HepG2 (cell line): Measurements from ENCODE around the gene ZNRF3. TPM values are rescaled to one million over a fixed set of nuclear protein-coding genes. Genes with fewer than 3 reads are reported as not detected.

Experiments used
- BCL6 ChIP-seq: IDR thresholded peaks from 2 replicates; pipeline ENCODE4 v1.6.1; 2016; ENCODE audit warnings: missing genetic modification reagents, missing compliant biosample characterization
- MYNN ChIP-seq: sonication (generic); formaldehyde crosslinking; IDR thresholded peaks from 2 replicates; pipeline ENCODE4 v1.4.0; 2020; ENCODE audit warnings: mild to moderate bottlenecking, low read depth, missing genetic modification reagents
- NCOA2 ChIP-seq: sonication (generic); formaldehyde crosslinking; IDR thresholded peaks from 2 replicates; pipeline ENCODE4 v1.8.0; 2022; ENCODE audit warnings: inconsistent platforms
- ONECUT2 ChIP-seq: sonication (generic); formaldehyde crosslinking; IDR thresholded peaks from 2 replicates; pipeline ENCODE4 v1.4.0; 2020; ENCODE audit warnings: missing genetic modification reagents
- SOX13 ChIP-seq, 3 experiments: fragments of 450-650 bp in 1 of 3; sonication (generic) in 1 of 3; formaldehyde crosslinking in 1 of 3; IDR thresholded peaks in 2 of 3; conservative IDR thresholded peaks in 1 of 3; 2 replicates each; pipeline versions ENCODE4 v1.5.0 to v1.6.1; 2016 to 2020; ENCODE audit warnings: antibody characterized with exemption in 1 of 3, mild to moderate bottlenecking in 1 of 3, missing compliant biosample characterization in 1 of 3, missing genetic modification reagents in 1 of 3, moderate library complexity in 1 of 3
- SOX6 ChIP-seq, 2 experiments: fragments of 450-650 bp in 1 of 2; sonication (generic) in 1 of 2; formaldehyde crosslinking in 1 of 2; IDR thresholded peaks; 2 replicates each; pipeline versions ENCODE4 v1.4.0 to v1.6.1; 2017 to 2020; ENCODE audit warnings: antibody characterized with exemption in 1 of 2, mild to moderate bottlenecking in 1 of 2, missing genetic modification reagents in 1 of 2
- ZNF20 ChIP-seq: sonication (generic); formaldehyde crosslinking; IDR thresholded peaks from 2 replicates; pipeline ENCODE4 v1.4.0; 2020; ENCODE audit warnings: mild to moderate bottlenecking, moderate library complexity, missing genetic modification reagents
- ZNF335 ChIP-seq: sonication (generic); formaldehyde crosslinking; IDR thresholded peaks from 2 replicates; pipeline ENCODE4 v1.4.0; 2020; ENCODE audit warnings: missing genetic modification reagents
- polyA plus RNA-seq, 8 experiments: library from polyadenylated mRNA; depleted of rRNA in 3 of 8; stranded (reverse) in 7 of 8; unstranded in 1 of 8; fragments of >200 nt; fragmentation: Illumina TruSeq in 4 of 8; extraction: Trizol in 4 of 8; gene quantifications; 2 replicates each; pipeline versions ENCODE4 v1.2.1 to v1.2.3, GENCODE V29; 2011 to 2016; ENCODE audit warnings: low read depth in 4 of 8, missing spikeins in 1 of 8, mixed read lengths in 1 of 8; ENCODE audit not compliant: insufficient read depth in 1 of 8
- total RNA-seq, 5 experiments: library from RNA; depleted of rRNA; stranded (reverse); fragments of >200 nt; fragmentation: Illumina TruSeq; extraction: Trizol; gene quantifications; 2 replicates each; pipeline ENCODE4 v1.2.3, GENCODE V29; 2016; ENCODE audit warnings: low read depth in 1 of 5
- TF ChIP-seq, protein P1 (sequence below): IDR thresholded peaks from 2 replicates; pipeline ENCODE4 v1.4.0; 2020; ENCODE audit warnings: mild to moderate bottlenecking, missing genetic modification reagents
- TF ChIP-seq, protein P2 (sequence below): sonication (generic); formaldehyde crosslinking; conservative IDR thresholded peaks from 2 replicates; pipeline ENCODE4 v1.8.0; 2022; ENCODE audit warnings: low read depth, missing genetic modification reagents
- TF ChIP-seq, protein P3 (sequence below): sonication (generic); formaldehyde crosslinking; IDR thresholded peaks from 2 replicates; pipeline ENCODE4 v1.4.0; 2020; ENCODE audit warnings: missing genetic modification reagents
- TF ChIP-seq, protein P4 (sequence below): sonication (generic); formaldehyde crosslinking; IDR thresholded peaks from 2 replicates; pipeline ENCODE4 v1.4.0; 2020; ENCODE audit warnings: missing genetic modification reagents

The ZNRF3 gene
- total and polyA plus RNA-seq, 2 of the 13 experiments (the other 11 are each of a cell fraction or from before 2014, with no cell fraction given) = 20.3 to 36.7 TPM

DNA sequence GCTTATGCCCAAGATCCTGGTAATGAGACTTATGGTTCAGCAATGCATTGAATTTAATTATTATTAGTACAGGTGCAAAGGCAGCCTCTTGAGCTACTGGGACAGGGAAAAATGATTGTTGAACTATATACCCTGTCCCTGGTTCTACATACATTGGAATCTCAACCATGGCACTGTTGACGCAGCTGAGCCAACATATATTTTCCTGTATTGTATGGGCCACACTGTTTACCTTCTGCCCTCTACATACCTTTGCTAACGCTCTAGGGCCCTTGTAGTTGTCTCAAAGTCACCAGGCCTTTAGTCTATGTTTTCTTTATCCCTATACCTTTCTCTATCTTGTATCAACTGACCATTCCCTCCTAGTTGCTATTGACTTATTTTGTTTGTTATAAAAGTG lies 212.1 kb downstream of the ZNRF3 start (continued):
- TF ChIP-seq, protein P1, sequence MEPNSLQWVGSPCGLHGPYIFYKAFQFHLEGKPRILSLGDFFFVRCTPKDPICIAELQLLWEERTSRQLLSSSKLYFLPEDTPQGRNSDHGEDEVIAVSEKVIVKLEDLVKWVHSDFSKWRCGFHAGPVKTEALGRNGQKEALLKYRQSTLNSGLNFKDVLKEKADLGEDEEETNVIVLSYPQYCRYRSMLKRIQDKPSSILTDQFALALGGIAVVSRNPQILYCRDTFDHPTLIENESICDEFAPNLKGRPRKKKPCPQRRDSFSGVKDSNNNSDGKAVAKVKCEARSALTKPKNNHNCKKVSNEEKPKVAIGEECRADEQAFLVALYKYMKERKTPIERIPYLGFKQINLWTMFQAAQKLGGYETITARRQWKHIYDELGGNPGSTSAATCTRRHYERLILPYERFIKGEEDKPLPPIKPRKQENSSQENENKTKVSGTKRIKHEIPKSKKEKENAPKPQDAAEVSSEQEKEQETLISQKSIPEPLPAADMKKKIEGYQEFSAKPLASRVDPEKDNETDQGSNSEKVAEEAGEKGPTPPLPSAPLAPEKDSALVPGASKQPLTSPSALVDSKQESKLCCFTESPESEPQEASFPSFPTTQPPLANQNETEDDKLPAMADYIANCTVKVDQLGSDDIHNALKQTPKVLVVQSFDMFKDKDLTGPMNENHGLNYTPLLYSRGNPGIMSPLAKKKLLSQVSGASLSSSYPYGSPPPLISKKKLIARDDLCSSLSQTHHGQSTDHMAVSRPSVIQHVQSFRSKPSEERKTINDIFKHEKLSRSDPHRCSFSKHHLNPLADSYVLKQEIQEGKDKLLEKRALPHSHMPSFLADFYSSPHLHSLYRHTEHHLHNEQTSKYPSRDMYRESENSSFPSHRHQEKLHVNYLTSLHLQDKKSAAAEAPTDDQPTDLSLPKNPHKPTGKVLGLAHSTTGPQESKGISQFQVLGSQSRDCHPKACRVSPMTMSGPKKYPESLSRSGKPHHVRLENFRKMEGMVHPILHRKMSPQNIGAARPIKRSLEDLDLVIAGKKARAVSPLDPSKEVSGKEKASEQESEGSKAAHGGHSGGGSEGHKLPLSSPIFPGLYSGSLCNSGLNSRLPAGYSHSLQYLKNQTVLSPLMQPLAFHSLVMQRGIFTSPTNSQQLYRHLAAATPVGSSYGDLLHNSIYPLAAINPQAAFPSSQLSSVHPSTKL (CRISPR knock-in tag) = peak; percentile 73
- TF ChIP-seq MYNN (CRISPR knock-in tag) = no peak
- TF ChIP-seq NCOA2 = peak; percentile 49; the same call in 1 of the 2 replicates
- peak; percentile 33; the same call in 1 of the 2 replicates for TF ChIP-seq SOX13 (IDR thresholded peaks at IDR 0.05)
- TF ChIP-seq SOX13 (CRISPR knock-in tag; conservative IDR thresholded peaks at IDR 0.05 in 1 of 2, IDR thresholded peaks at IDR 0.05 in 1 of 2) = peak in 1 of 2 experiments; percentile 89; a peak in 2 of 4 replicates
- TF ChIP-seq BCL6 (CRISPR knock-in tag) = 0 out of 2 replicates have a peak, but pooled peaks have one; percentile 61
- TF ChIP-seq ONECUT2 (CRISPR knock-in tag) = 0 out of 2 replicates have a peak, but pooled peaks have one; percentile 34
- no peak for TF ChIP-seq ZNF20 (CRISPR knock-in tag)
- no peak for TF ChIP-seq SOX6 (IDR thresholded peaks at IDR 0.05)
- TF ChIP-seq SOX6 (CRISPR knock-in tag; IDR thresholded peaks at IDR 0.05) = peak; percentile 74
- TF ChIP-seq, protein P2, sequence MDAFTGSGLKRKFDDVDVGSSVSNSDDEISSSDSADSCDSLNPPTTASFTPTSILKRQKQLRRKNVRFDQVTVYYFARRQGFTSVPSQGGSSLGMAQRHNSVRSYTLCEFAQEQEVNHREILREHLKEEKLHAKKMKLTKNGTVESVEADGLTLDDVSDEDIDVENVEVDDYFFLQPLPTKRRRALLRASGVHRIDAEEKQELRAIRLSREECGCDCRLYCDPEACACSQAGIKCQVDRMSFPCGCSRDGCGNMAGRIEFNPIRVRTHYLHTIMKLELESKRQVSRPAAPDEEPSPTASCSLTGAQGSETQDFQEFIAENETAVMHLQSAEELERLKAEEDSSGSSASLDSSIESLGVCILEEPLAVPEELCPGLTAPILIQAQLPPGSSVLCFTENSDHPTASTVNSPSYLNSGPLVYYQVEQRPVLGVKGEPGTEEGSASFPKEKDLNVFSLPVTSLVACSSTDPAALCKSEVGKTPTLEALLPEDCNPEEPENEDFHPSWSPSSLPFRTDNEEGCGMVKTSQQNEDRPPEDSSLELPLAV (CRISPR knock-in tag) = no peak
- TF ChIP-seq ZNF335 (CRISPR knock-in tag) = no peak
- TF ChIP-seq, protein P3, sequence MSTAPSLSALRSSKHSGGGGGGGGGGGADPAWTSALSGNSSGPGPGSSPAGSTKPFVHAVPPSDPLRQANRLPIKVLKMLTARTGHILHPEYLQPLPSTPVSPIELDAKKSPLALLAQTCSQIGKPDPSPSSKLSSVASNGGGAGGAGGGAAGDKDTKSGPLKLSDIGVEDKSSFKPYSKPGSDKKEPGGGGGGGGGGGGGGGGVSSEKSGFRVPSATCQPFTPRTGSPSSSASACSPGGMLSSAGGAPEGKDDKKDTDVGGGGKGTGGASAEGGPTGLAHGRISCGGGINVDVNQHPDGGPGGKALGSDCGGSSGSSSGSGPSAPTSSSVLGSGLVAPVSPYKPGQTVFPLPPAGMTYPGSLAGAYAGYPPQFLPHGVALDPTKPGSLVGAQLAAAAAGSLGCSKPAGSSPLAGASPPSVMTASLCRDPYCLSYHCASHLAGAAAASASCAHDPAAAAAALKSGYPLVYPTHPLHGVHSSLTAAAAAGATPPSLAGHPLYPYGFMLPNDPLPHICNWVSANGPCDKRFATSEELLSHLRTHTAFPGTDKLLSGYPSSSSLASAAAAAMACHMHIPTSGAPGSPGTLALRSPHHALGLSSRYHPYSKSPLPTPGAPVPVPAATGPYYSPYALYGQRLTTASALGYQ (CRISPR knock-in tag) = peak; percentile 47; the same call in 1 of the 2 replicates
- TF ChIP-seq, protein P4, sequence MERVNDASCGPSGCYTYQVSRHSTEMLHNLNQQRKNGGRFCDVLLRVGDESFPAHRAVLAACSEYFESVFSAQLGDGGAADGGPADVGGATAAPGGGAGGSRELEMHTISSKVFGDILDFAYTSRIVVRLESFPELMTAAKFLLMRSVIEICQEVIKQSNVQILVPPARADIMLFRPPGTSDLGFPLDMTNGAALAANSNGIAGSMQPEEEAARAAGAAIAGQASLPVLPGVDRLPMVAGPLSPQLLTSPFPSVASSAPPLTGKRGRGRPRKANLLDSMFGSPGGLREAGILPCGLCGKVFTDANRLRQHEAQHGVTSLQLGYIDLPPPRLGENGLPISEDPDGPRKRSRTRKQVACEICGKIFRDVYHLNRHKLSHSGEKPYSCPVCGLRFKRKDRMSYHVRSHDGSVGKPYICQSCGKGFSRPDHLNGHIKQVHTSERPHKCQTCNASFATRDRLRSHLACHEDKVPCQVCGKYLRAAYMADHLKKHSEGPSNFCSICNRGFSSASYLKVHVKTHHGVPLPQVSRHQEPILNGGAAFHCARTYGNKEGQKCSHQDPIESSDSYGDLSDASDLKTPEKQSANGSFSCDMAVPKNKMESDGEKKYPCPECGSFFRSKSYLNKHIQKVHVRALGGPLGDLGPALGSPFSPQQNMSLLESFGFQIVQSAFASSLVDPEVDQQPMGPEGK (CRISPR knock-in tag) = no peak
